ENCODE results near the gene POLR2C.

POLR2C gene

DNA sequence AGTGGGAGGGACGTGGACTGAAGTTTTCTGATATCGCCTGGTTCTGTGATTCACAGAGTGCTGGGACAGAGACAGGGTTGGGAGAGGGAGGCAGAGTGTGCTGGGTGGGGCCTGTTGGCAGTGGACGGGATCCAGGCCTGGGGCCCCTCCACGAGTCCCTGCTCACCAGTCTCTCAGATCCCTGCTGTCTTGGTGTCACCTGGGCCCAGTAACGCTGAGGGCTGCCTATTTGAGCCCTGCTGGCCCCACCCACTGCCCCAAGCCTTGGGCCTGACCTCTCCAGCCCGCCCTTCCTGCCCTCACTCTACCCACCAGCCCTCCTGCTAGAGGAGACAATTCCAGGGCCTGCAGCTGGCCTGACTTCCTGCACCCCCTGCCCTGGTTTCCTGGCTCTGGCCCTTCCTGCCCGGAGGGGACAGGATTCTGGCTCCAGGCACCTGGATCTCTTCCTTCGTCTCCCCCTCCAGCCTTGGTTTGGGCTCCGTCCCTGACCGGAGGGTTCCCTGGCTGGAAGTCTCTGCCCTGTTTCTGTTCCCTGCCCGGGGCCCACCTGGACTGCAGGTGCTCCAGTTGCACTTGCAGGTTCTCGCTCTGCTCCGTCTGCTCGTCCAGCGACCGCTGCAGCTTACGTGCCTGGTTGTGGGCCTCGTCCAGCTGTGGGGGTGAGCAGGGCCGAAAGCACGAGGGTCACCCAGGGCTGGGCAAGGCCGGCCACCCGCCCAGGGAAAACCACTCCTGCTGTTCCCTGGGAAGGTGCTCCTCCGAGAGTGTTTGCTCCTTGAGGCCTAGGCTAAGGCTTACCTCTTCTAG, 52.5 kb downstream of the POLR2C start:
- Histone ChIP-seq H3K4me2 (no peak overlapping the region), H3K27ac (no peak overlapping the region), H3K36me3 (peaks cover 0 to 75% (median 17%) of the 10 kb centered on the region in 11 experiments; a peak in 11 of 22 replicates), H4K20me1 (0 out of 22 replicates have a peak, but pooled peaks cover 0 to 11% (median 0%) of the 10 kb centered on the region in 11 experiments), H3K4me3 (no peak overlapping the region), H3K4me1 (peaks cover 0 to 16% (median 7%) of the 10 kb centered on the region in 10 experiments; a peak in 10 of 20 replicates), H3K27me3 (no peaks in the 10 kb centered on the region), H3K9me3 (replicated peaks in 1 of 11) (no peaks in the 10 kb centered on the region), H3K9ac (no peak overlapping the region)
- TF ChIP-seq Cebpa-rat (IDR thresholded peaks at IDR 0.05): no peak

DNA sequence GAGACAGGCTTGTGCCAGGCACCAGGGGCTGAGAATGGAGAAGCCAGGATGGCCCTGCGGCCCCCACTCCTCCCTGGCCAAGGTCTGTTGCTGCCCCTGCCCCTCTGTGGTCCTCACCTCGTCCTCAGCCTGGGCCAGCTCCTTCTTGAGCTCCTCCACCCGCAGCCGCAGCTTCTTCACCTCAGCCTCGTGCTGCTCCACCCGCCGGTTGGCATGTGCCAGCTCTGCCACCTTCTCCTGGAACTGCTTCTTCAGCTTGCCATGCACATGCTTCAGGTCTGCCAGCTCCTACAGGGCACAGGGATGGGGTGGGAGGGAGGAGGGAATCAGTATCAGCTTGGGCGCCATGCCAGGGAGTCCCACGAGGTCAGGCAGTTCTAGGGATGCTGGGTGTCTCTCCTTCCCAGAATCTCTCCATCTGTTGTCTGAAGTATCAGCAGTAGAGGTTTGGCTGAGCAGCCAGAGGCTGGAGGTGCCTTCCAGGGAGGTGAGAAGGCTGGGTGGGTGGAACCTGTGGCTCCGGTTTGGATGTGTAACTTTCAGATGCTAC, 53.8 kb downstream of the POLR2C start:
- Histone ChIP-seq H3K9me3 (replicated peaks in 1 of 11) (no peaks in the 10 kb centered on the region), H3K36me3 (peaks cover 0 to 75% (median 17%) of the 10 kb centered on the region in 11 experiments; a peak in 11 of 22 replicates), H3K27ac (no peak overlapping the region), H3K4me3 (no peak overlapping the region), H3K9ac (no peak overlapping the region), H3K27me3 (no peaks in the 10 kb centered on the region), H3K4me1 (peaks cover 0 to 10% (median 0%) of the 10 kb centered on the region in 10 experiments; a peak in 2 of 20 replicates), H3K4me2 (no peak overlapping the region), H4K20me1 (0 out of 22 replicates have a peak, but pooled peaks cover 0 to 11% (median 0%) of the 10 kb centered on the region in 11 experiments)
- no peak for TF ChIP-seq Cebpa-rat (IDR thresholded peaks at IDR 0.05)

DNA sequence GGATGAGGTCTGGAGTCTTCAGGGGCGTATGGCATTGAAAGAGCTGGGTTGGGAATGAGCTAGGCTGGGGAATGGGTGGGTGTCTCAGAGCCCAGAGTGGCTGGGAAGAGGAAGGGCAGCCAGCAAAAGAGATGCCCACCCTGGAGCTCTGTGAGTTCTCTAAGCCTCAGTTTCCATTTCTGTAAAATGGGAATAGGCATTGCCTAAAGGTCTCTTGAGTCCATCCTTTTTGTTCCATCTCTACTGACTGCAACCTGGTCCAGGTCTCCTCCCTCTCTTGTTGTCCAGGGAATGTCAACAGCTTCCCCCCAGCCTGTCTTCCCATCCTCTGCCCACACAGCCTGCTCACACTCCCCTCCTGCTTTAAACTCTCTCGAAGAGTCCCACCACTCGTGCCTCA, 54.3 kb downstream of the POLR2C start:
- Histone ChIP-seq H3K4me1 (peaks cover 0 to 10% (median 0%) of the 10 kb centered on the region in 10 experiments; a peak in 2 of 20 replicates), H3K27me3 (no peaks in the 10 kb centered on the region; a peak in 1 of 22 replicates), H4K20me1 (0 out of 22 replicates have a peak, but pooled peaks cover 0 to 11% (median 0%) of the 10 kb centered on the region in 11 experiments), H3K4me3 (no peak overlapping the region), H3K27ac (no peak overlapping the region), H3K9ac (no peak overlapping the region), H3K4me2 (no peak overlapping the region), H3K36me3 (peaks cover 0 to 72% (median 17%) of the 10 kb centered on the region in 11 experiments; a peak in 11 of 22 replicates), H3K9me3 (replicated peaks in 1 of 11) (no peaks in the 10 kb centered on the region)
- no peak for TF ChIP-seq Cebpa-rat (IDR thresholded peaks at IDR 0.05)

DNA sequence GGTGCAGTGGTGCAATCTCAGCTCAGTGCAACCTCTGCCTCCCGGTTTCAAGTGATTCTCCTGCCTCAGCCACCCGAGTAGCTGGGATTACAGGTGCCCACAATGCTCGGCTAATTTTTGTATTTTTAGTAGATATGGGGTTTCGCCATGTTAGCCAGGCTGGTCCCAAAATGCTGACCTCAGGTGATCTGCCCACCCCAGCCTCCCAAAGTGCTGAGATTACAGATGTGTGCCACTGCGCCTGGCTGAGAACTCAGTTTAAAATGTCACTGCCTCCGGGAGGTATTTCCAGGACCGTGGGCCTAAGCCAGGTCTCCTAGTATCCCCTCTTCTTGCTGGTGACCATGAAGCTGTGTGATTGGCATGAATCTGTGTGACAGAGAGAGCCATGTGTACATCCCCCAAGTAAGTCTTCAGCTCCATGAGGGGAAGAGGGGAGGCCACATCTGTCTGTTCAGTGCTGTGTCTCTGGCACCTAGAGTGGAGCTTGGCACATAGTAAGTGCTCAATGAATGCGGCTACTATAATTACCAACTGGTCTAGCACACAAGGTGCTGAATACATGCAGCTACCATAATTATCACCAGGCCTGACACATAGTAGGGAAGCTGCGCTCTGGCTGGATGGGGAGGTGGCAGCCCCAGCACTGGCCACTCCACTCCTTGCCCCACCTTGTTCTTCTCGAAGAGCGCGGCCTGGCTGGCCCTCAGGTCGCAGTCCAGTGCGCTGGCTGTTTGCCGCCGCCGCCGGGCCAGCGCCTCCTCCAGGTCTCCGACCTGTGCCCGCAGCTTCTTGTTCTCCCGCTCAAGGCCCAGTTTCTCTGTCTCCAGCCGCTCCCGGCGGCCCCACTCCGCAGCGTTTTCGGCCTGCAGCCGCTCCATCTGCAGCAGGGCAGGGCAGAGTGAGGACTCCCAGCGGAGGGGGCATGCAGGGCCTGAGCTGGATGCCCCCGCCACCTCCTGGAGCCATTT, 55.2 kb downstream of the POLR2C start:
- H3K9ac ChIP-seq: no peak overlapping the region; a peak in 1 of 22 replicates
- H3K4me2 ChIP-seq: no peak overlapping the region
- no peaks in the 10 kb centered on the region for H3K9me3 ChIP-seq (replicated peaks in 1 of 11)
- peaks cover 0 to 63% (median 12%) of the 10 kb centered on the region in 11 experiments; a peak in 10 of 22 replicates for H3K36me3 ChIP-seq
- TF ChIP-seq Cebpa-rat (IDR thresholded peaks at IDR 0.05): no peak
- 0 out of 22 replicates have a peak, but pooled peaks cover 0 to 11% (median 0%) of the 10 kb centered on the region in 11 experiments for H4K20me1 ChIP-seq
- H3K27ac ChIP-seq: no peak overlapping the region
- no peaks in the 10 kb centered on the region; a peak in 1 of 22 replicates for H3K27me3 ChIP-seq
- H3K4me3 ChIP-seq: no peak overlapping the region
- H3K4me1 ChIP-seq: peaks cover 0 to 17% (median 5%) of the 10 kb centered on the region in 10 experiments; a peak in 16 of 20 replicates

DNA sequence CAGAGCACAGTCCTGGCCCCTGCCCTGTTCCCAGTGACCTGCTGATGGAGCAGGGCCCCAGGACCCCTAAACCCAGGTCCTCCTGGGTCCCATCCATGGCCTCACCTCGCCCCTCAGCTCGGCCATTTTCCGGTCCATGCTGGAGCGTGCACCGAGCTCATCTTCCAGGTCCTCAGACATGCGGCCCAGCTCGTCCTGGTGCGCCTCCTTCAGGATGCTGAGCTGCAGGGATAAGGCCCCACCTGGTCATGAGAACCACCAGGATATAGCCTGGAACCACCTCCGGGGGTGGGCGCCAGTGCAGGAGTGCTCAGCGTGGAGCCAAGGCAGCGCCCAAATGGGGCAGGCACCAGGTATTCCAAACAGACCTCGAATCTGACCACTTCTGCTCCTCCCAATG, 56.0 kb downstream of the POLR2C start:
- peaks cover 6 to 26% (median 14%) of the 10 kb centered on the region in 10 experiments; a peak in 17 of 20 replicates for H3K4me1 ChIP-seq
- no peaks in the 10 kb centered on the region; a peak in 1 of 22 replicates for H3K27me3 ChIP-seq
- 0 out of 22 replicates have a peak, but pooled peaks cover 0 to 11% (median 0%) of the 10 kb centered on the region in 11 experiments for H4K20me1 ChIP-seq
- H3K4me3 ChIP-seq: no peak overlapping the region
- no peak overlapping the region; a peak in 1 of 22 replicates for H3K9ac ChIP-seq
- no peak for TF ChIP-seq Cebpa-rat (IDR thresholded peaks at IDR 0.05)
- H3K4me2 ChIP-seq: no peak overlapping the region
- H3K9me3 ChIP-seq (replicated peaks in 1 of 11): no peaks in the 10 kb centered on the region
- peaks cover 0 to 56% (median 8%) of the 10 kb centered on the region in 11 experiments; a peak in 9 of 22 replicates for H3K36me3 ChIP-seq
- H3K27ac ChIP-seq: no peak overlapping the region

DNA sequence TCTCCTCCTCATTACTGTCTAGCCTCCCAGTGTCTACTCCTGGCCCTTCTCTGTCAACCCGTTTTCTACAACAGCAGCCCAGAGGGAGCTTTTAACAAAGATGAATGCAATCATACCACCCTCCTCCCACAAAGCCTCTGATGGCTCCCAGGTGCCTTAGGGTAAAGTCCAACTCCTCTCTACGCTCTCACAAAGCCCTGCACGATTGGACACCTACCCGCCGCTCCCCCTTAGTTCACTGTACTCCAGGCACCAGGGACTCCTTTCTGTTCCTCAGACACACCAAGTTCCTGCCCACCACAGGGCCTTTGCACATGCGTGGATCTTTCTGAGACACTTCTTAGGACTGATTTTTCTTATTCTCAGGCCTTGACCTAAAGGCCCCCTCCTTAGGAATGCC, 56.4 kb downstream of the POLR2C start:
- H3K4me3 ChIP-seq: no peak overlapping the region
- peaks cover 6 to 29% (median 15%) of the 10 kb centered on the region in 10 experiments; a peak in 17 of 20 replicates for H3K4me1 ChIP-seq
- H3K36me3 ChIP-seq: peaks cover 0 to 52% (median 8%) of the 10 kb centered on the region in 11 experiments; a peak in 9 of 22 replicates
- TF ChIP-seq Cebpa-rat (IDR thresholded peaks at IDR 0.05): no peak
- no peaks in the 10 kb centered on the region for H3K9me3 ChIP-seq (replicated peaks in 1 of 11)
- H3K4me2 ChIP-seq: no peak overlapping the region
- no peak overlapping the region for H3K9ac ChIP-seq
- H3K27me3 ChIP-seq: no peaks in the 10 kb centered on the region; a peak in 1 of 22 replicates
- H3K27ac ChIP-seq: no peak overlapping the region
- H4K20me1 ChIP-seq: 0 out of 22 replicates have a peak, but pooled peaks cover 0 to 11% (median 0%) of the 10 kb centered on the region in 11 experiments

DNA sequence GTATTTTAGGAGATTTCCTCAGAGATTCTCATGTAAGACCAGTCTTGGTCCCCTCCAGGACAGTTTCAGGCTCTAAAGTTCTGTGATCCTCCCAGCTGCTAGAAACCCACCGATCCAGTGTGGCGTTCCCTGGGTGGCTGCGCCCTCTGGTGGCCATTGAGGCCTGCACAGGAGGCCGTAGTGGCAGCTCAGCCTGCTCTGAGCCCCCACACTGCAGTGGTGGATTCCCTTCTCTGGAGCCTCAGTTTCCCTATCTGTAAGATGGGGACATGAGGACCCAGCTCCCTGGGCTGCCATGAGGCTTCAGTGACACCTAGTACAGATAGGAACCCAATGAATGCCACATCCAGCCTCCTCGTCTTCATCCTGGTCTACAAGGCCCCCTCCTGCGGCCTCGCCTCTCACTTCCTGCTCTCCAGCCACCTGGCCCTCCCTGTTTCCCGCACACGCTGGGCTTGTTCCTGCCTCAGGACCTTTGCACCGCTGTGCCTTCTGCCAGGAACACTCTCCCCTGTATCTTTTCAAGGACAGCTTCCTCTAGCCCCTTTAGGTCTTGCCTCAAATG, 57.4 kb downstream of the POLR2C start:
- H3K9ac ChIP-seq: no peak overlapping the region
- H3K4me2 ChIP-seq: no peak overlapping the region
- H4K20me1 ChIP-seq: 0 out of 22 replicates have a peak, but pooled peaks cover 0 to 11% (median 0%) of the 10 kb centered on the region in 11 experiments
- no peak overlapping the region for H3K4me3 ChIP-seq
- TF ChIP-seq Cebpa-rat (IDR thresholded peaks at IDR 0.05): no peak
- peaks cover 0 to 44% (median 8%) of the 10 kb centered on the region in 11 experiments; a peak in 9 of 22 replicates for H3K36me3 ChIP-seq
- peaks cover 6 to 32% (median 16%) of the 10 kb centered on the region in 10 experiments; a peak in 17 of 20 replicates for H3K4me1 ChIP-seq
- no peaks in the 10 kb centered on the region for H3K9me3 ChIP-seq (replicated peaks in 1 of 11)
- no peak overlapping the region for H3K27ac ChIP-seq
- no peaks in the 10 kb centered on the region; a peak in 1 of 22 replicates for H3K27me3 ChIP-seq
